ENCODE data around the gene RRH.

RRH gene

DNA sequence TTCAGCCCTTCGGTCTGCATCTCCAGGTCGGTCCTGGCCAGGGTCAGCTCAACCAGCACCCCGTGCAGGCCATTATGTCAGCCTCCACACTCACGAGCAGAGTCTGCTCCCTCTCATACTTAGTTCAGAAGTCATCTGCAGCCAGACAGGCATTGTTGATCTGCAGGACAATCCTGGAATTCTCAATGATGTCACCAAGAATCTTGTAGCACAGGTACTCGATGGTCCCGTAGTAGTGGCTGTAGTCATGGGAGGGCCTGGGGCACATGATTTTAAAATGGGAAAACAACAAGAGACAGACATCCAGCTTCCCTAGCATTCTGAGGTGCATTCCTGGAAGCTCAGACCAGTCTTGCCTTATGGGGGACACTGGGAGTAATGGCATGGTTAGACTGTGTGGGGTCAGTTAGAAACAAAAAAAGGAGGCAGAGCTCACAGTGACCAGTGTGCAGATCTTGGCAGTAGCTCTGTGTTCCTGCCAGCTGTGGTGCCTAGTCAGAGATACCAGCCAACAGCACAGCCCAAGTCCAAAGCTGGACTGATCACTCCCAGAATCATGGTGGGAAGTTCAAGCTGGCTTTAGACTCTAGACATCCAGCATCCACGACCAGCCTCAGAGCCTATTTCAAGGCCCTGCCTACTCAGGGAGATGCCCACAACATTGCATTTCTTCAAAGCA is 52.0 kb downstream of the RRH start:
- no peak for DNase-seq

DNA sequence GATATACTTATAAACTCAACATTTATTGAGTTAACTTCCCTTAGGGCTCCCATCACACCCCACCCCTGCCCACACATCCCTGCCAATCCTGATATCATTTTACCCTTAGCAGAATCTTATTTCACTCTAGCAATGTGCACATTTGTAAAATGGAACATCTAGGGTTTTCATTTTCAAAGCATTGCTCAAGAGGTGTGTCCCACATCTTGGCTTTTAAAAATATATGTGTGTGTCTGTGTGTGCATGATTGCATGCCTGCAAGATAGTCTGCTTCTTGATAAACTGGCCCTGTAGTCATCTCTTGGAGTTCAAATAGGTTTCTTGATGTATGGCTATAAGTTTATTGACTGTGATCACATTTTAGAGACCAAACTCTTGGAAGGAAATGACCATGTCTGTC is 58.5 kb downstream of the RRH start:
- DNase-seq = no peak

DNA sequence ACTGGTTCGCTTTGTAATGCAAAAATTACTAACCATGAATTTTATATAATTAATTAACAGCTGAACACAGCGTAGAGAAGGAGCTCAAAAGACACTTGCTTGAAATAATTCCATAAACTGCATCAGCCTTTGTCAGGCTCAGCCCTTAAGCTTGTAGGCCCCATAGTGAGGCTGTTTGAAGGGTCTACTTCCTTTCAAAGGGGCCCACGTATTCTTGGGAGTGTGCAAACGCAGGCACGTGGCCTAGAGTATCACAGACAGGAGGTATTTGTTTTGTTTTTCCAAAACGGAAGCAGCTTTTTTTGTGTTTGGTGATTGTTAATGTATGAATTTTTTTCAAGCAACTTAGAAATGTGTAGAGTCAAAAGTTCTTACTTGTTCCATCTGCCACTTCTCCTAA is 59.3 kb downstream of the RRH start:
- DNase-seq = no peak

DNA sequence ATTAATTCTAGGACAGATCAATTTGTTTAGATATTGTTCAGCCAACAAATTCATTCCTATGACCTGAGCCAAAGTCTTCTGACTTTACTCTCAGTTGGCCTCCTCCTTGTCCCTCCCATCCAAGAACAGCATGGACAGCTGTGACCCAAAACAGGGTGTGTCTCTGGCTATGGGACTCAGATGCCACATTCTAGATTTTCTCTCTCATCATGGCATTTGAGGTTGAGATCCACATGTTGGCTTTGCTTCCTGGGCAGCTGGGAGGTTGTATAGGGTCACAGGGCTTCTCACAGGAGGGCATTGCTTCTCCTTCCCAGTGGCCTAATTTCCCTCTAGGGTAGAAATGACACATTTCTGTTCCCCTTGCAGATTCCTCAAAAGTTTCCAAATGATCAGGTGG is 62.3 kb downstream of the RRH start:
- no peak for DNase-seq

All from nucleus accumbens (tissue), 56 donors.